Breast epithelium (tissue), 3 donors: ENCODE data around the gene LIF.

Experiments used
- POLR2A ChIP-seq: fragments of 450-650 bp; IDR thresholded peaks from one replicate; pipeline ENCODE4 v1.6.1; 2016; ENCODE audit warnings: antibody characterized with exemption, mild to moderate bottlenecking, moderate library complexity
- POLR2AphosphoS5 ChIP-seq, 3 donors: sonication (generic); formaldehyde crosslinking; IDR thresholded peaks; one replicate each; pipeline ENCODE4 v1.6.1; 2017; ENCODE audit warnings: antibody characterized with exemption in 3 of 3
- TF ChIP-seq, protein P1 (sequence below), 3 donors: fragments of 450-650 bp; IDR thresholded peaks; one replicate each; pipeline ENCODE4 v1.5.1; 2016 to 2017; ENCODE audit warnings: antibody characterized with exemption in 3 of 3, mild to moderate bottlenecking in 3 of 3, moderate library complexity in 3 of 3

DNA sequence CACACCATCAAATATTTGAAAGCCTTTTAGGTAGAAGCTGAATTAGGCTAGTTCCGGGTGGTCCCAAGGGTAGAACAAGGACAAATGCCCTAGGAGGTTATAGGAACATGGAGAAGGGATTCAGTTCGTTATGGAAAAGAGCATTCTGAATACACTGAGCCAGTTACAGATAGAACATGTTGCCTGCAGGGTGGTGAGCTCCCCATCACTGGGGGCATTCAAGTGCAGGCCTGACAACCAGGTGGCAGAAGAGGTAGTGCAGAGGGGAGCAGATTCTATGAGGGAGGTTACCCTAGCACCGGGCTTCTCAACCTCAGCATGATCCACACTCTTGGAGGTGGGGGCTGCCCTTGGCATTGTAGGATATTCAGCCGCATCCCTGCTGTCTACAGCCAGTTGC lies 24.2 kb downstream of the LIF start:
- TF ChIP-seq, protein P1, sequence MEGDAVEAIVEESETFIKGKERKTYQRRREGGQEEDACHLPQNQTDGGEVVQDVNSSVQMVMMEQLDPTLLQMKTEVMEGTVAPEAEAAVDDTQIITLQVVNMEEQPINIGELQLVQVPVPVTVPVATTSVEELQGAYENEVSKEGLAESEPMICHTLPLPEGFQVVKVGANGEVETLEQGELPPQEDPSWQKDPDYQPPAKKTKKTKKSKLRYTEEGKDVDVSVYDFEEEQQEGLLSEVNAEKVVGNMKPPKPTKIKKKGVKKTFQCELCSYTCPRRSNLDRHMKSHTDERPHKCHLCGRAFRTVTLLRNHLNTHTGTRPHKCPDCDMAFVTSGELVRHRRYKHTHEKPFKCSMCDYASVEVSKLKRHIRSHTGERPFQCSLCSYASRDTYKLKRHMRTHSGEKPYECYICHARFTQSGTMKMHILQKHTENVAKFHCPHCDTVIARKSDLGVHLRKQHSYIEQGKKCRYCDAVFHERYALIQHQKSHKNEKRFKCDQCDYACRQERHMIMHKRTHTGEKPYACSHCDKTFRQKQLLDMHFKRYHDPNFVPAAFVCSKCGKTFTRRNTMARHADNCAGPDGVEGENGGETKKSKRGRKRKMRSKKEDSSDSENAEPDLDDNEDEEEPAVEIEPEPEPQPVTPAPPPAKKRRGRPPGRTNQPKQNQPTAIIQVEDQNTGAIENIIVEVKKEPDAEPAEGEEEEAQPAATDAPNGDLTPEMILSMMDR (IDR thresholded peaks at IDR 0.05), result no peak
- TF ChIP-seq POLR2A, result no peak
- no peak for TF ChIP-seq POLR2AphosphoS5 (IDR thresholded peaks at IDR 0.05)
